Stomach (tissue), 4 donors: ENCODE measurements around the gene GNE.

Source experiments
- POLR2AphosphoS5 ChIP-seq, 3 donors: sonication (generic); formaldehyde crosslinking; IDR thresholded peaks; one replicate each; pipeline ENCODE4 v1.6.1; 2016; ENCODE audit warnings: antibody characterized with exemption in 3 of 3
- TF ChIP-seq, protein P1 (sequence below), 7 experiments: fragments of 450-650 bp in 4 of 7; fragments of 200-600 bp in 3 of 7; sonication (generic) in 3 of 7; IDR thresholded peaks; one replicate each; pipeline ENCODE4 v1.5.1; 2016 to 2019; ENCODE audit warnings: antibody characterized with exemption in 7 of 7, control low read depth in 2 of 7, mild to moderate bottlenecking in 1 of 7

DNA sequence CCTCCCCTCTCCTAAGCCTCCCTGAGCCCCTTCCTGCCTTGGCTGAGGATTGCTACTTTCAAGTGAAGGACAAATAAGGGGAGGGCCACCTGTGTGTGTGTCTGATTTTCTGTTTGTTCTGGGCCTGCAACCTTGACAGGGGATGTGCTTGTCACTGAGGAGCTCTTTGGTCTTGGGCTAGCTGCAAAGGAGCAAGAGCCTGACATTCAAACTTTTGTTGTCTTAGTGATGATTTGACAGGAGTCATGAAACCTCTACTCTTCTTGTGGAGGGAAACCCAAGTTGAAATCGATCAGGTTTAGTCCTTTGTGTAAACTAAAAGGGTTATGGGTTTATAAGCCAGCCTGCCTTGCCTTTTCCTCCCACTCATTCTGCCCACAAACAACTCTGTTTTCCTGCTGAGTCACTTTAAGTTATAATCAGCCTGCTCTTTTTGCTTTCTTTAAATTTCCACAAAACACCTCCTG, 50.7 kb downstream of the GNE start:
- TF ChIP-seq POLR2AphosphoS5 (IDR thresholded peaks at IDR 0.05) = no peak
- TF ChIP-seq, protein P1, sequence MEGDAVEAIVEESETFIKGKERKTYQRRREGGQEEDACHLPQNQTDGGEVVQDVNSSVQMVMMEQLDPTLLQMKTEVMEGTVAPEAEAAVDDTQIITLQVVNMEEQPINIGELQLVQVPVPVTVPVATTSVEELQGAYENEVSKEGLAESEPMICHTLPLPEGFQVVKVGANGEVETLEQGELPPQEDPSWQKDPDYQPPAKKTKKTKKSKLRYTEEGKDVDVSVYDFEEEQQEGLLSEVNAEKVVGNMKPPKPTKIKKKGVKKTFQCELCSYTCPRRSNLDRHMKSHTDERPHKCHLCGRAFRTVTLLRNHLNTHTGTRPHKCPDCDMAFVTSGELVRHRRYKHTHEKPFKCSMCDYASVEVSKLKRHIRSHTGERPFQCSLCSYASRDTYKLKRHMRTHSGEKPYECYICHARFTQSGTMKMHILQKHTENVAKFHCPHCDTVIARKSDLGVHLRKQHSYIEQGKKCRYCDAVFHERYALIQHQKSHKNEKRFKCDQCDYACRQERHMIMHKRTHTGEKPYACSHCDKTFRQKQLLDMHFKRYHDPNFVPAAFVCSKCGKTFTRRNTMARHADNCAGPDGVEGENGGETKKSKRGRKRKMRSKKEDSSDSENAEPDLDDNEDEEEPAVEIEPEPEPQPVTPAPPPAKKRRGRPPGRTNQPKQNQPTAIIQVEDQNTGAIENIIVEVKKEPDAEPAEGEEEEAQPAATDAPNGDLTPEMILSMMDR (IDR thresholded peaks at IDR 0.05) = no peak
